ENCODE results near the gene PNMA8B.

Gene PNMA8B

DNA sequence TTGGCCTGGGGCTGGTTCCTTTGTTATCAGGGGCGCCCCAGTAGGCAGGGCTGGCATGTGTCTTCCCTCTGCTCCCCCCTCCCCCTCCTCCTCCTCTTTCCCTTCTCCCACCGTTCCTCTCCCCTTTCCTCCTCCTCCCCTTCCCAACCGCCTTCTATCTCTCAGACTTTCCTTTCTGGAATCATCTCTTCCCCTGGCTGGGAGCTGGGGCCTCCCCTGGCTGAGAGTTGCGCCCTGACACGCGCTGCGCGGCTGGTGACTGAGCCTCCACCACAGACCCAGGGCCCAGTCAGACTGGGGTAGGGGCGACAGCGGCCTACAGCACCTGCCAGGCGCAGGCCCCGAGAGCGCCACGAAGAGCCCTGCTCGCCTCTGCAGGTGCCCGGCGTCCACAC, 2.8 kb downstream of the PNMA8B start:
- TF ChIP-seq FOXP2 (optimal IDR thresholded peaks at IDR 0.05; ENCODE audit: control extremely low read depth, extremely low read length, insufficient read depth), result no peak
- TF ChIP-seq POLR2AphosphoS5 (IDR thresholded peaks at IDR 0.05; ENCODE audit: borderline replicate concordance, low read depth, low read length), result no peak
- no peak for TF ChIP-seq EZH2 (IDR thresholded peaks at IDR 0.05)
- Histone ChIP-seq H3K9me3 (ENCODE audit: low read depth, low read length) (no peaks in the 10 kb centered on the region), H3K9ac (ENCODE audit: insufficient read length) (no peak overlapping the region), H3K36me3 (ENCODE audit: insufficient read depth, low read length) (no peaks in the 10 kb centered on the region), H3K27ac (no peak overlapping the region), H3K4me3 (no peak overlapping the region)
- no peak for DNase-seq (ENCODE audit: low read depth, low spot score)

- Histone ChIP-seq H3K4me3 (no peak overlapping the region), H3K9ac (ENCODE audit: insufficient read length) (no peak overlapping the region), H3K27ac (no peak overlapping the region), H3K9me3 (ENCODE audit: low read depth, low read length) (no peaks in the 10 kb centered on the region), H3K36me3 (ENCODE audit: insufficient read depth, low read length) (no peaks in the 10 kb centered on the region)
- no peak for DNase-seq (ENCODE audit: low read depth, low spot score)
- no peak for TF ChIP-seq EZH2 (IDR thresholded peaks at IDR 0.05)
- TF ChIP-seq FOXP2 (optimal IDR thresholded peaks at IDR 0.05; ENCODE audit: control extremely low read depth, extremely low read length, insufficient read depth), result no peak
- TF ChIP-seq POLR2AphosphoS5 (IDR thresholded peaks at IDR 0.05; ENCODE audit: borderline replicate concordance, low read depth, low read length), result no peak
Measured at GRCh38 chr19:46491975-46492682, 3.5 kb downstream of the PNMA8B start.

GRCh38 chr19:46490774-46491173, 4.9 kb downstream of the PNMA8B start:
- TF ChIP-seq POLR2AphosphoS5 (IDR thresholded peaks at IDR 0.05; ENCODE audit: borderline replicate concordance, low read depth, low read length) (no peak), EZH2 (IDR thresholded peaks at IDR 0.05) (no peak), FOXP2 (optimal IDR thresholded peaks at IDR 0.05; ENCODE audit: control extremely low read depth, extremely low read length, insufficient read depth) (no peak)
- H3K9me3 ChIP-seq (ENCODE audit: low read depth, low read length), result no peaks in the 10 kb centered on the region
- H3K27ac ChIP-seq, result no peak overlapping the region
- no peak overlapping the region for H3K9ac ChIP-seq (ENCODE audit: insufficient read length)
- no peak overlapping the region for H3K4me3 ChIP-seq
- no peak for DNase-seq (ENCODE audit: low read depth, low spot score)
- H3K36me3 ChIP-seq (ENCODE audit: insufficient read depth, low read length), result no peaks in the 10 kb centered on the region

GRCh38 chr19:46489445-46490272, 6.0 kb downstream of the PNMA8B start:
- TF ChIP-seq POLR2AphosphoS5 (IDR thresholded peaks at IDR 0.05; ENCODE audit: borderline replicate concordance, low read depth, low read length) (no peak), EZH2 (IDR thresholded peaks at IDR 0.05) (no peak), FOXP2 (optimal IDR thresholded peaks at IDR 0.05; ENCODE audit: control extremely low read depth, extremely low read length, insufficient read depth) (no peak)
- Histone ChIP-seq H3K9me3 (ENCODE audit: low read depth, low read length) (no peaks in the 10 kb centered on the region), H3K9ac (ENCODE audit: insufficient read length) (no peak overlapping the region), H3K4me3 (no peak overlapping the region), H3K36me3 (ENCODE audit: insufficient read depth, low read length) (no peaks in the 10 kb centered on the region), H3K27ac (no peak overlapping the region)
- no peak for DNase-seq (ENCODE audit: low read depth, low spot score)

DNA sequence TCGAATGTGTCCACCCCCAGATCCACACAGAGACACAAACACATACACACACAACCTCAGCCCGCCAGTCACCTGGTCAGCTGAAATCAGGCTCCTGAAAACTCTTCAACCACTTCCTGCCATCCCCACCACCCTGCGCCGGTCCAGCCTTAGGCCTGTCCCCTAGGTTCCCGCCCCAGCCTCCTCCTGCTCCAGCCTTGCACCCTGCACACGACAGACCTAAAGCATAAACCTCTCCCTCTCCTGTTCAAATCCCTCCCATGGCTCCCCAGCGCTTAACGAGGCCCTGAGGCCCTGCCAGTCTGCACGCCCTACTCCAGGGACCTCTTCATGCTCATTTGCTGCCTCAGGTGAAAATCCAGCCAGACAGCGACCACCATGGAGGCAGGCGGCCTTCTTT, 7.1 kb downstream of the PNMA8B start:
- H3K9ac ChIP-seq (ENCODE audit: insufficient read length), result no peak overlapping the region
- no peak overlapping the region; the same call in 1 of the 2 replicates for H3K4me3 ChIP-seq
- no peak for TF ChIP-seq FOXP2 (optimal IDR thresholded peaks at IDR 0.05; ENCODE audit: control extremely low read depth, extremely low read length, insufficient read depth)
- TF ChIP-seq EZH2 (IDR thresholded peaks at IDR 0.05), result no peak
- TF ChIP-seq POLR2AphosphoS5 (IDR thresholded peaks at IDR 0.05; ENCODE audit: borderline replicate concordance, low read depth, low read length), result no peak
- H3K36me3 ChIP-seq (ENCODE audit: insufficient read depth, low read length), result no peaks in the 10 kb centered on the region
- DNase-seq (ENCODE audit: low read depth, low spot score), result no peak
- H3K27ac ChIP-seq, result no peak overlapping the region
- no peaks in the 10 kb centered on the region for H3K9me3 ChIP-seq (ENCODE audit: low read depth, low read length)

DNA sequence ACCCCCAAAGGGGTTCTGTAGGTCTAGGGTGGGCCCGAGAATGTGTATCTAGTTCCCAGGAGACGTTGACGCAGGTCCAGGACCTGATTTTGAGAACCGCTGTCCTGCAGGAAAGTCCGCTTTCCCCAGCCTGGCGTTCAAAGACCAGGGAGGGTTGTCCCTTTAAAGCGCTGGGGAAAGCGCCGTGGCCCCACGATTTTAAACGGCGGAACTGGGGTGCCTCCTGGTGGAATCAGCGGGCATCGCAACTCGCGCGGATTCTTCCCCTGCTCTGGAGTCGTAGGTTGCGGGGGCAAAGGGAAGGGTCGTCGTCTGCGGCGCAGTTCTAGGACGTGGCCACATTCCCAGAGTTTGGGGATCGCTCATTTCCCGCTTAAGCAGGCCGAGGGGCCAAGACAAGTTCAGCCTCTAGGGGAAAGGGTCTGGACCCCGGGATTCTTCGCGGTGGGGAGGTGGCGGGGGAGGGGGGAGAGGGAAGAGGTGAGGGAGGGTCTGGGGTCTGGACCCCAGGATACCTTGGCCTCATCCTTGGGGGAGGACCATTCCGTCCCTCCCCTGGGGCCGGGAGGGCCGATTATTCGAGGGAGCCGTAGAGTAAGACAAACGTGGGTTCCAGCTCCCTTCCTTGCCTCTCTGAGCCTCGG, 7.7 kb downstream of the PNMA8B start:
- Histone ChIP-seq H3K9ac (ENCODE audit: insufficient read length) (peak overlapping the region; percentile 32), H3K4me3 (peak overlapping the region; percentile 77), H3K9me3 (ENCODE audit: low read depth, low read length) (no peaks in the 10 kb centered on the region), H3K36me3 (ENCODE audit: insufficient read depth, low read length) (no peaks in the 10 kb centered on the region), H3K27ac (no peak overlapping the region)
- no peak for DNase-seq (ENCODE audit: low read depth, low spot score)
- TF ChIP-seq POLR2AphosphoS5 (IDR thresholded peaks at IDR 0.05; ENCODE audit: borderline replicate concordance, low read depth, low read length), result no peak
- peak; percentile 32 for TF ChIP-seq FOXP2 (optimal IDR thresholded peaks at IDR 0.05; ENCODE audit: control extremely low read depth, extremely low read length, insufficient read depth)

DNA sequence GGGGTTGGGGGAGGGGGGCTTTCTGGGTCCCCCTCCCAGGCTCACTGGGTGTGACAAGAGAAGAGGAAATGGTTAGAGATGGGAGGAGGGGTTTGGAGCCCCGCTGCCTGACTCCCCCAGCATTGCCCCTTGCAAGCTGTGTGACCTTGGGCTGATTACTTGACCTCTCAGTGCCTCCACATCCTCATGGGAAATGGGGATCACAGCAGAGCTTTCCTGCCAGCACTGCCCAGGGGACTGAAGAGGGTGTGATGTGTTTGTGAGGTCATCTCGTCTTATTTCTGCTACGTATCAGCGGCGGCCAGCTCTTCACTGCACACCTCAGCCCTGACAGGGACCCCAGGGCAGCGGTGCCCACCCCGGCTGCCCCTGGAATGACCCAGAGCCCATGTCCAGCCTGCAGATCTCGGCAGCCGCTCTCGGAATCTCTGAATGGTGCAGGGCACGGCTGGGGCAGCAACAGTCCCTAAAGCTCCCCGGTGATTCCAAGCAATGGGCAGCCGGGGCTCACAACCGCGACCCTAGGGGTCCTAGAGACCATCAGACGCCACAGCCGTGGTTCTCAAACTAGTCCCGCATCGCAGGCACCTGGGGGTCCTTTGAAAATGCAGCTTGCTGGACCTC, 8.4 kb downstream of the PNMA8B start:
- no peak for DNase-seq (ENCODE audit: low read depth, low spot score)
- H3K9ac ChIP-seq (ENCODE audit: insufficient read length), result peak overlapping the region; percentile 32
- H3K27ac ChIP-seq, result no peak overlapping the region
- TF ChIP-seq FOXP2 (optimal IDR thresholded peaks at IDR 0.05; ENCODE audit: control extremely low read depth, extremely low read length, insufficient read depth) (no peak), EZH2 (IDR thresholded peaks at IDR 0.05) (no peak), POLR2AphosphoS5 (IDR thresholded peaks at IDR 0.05; ENCODE audit: borderline replicate concordance, low read depth, low read length) (no peak)
- H3K9me3 ChIP-seq (ENCODE audit: low read depth, low read length), result no peaks in the 10 kb centered on the region
- H3K4me3 ChIP-seq, result peak overlapping the region; percentile 77
- H3K36me3 ChIP-seq (ENCODE audit: insufficient read depth, low read length), result no peaks in the 10 kb centered on the region

GRCh38 chr19:46486358-46486757, 9.3 kb downstream of the PNMA8B start:
- Histone ChIP-seq H3K36me3 (ENCODE audit: insufficient read depth, low read length) (no peaks in the 10 kb centered on the region), H3K9me3 (ENCODE audit: low read depth, low read length) (no peaks in the 10 kb centered on the region), H3K27ac (no peak overlapping the region), H3K4me3 (no peak overlapping the region), H3K9ac (ENCODE audit: insufficient read length) (no peak overlapping the region)
- TF ChIP-seq FOXP2 (optimal IDR thresholded peaks at IDR 0.05; ENCODE audit: control extremely low read depth, extremely low read length, insufficient read depth), result no peak
- no peak for TF ChIP-seq EZH2 (IDR thresholded peaks at IDR 0.05)
- no peak for TF ChIP-seq POLR2AphosphoS5 (IDR thresholded peaks at IDR 0.05; ENCODE audit: borderline replicate concordance, low read depth, low read length)
- DNase-seq (ENCODE audit: low read depth, low spot score), result no peak

Data from SK-N-MC (cell line).